Esophagus muscularis mucosa (tissue), 3 donors: ENCODE measurements around the gene CFAP74.

Experiments used
- POLR2AphosphoS5 ChIP-seq, 2 donors: sonication (generic); formaldehyde crosslinking; IDR thresholded peaks; one replicate each; pipeline ENCODE4 v1.6.1; 2017; ENCODE audit warnings: antibody characterized with exemption in 2 of 2
- TF ChIP-seq, protein P1 (sequence below), 3 experiments: fragments of 200-600 bp in 2 of 3; fragments of 450-650 bp in 1 of 3; sonication (generic) in 2 of 3; IDR thresholded peaks; one replicate each; pipeline ENCODE4 v1.5.1; 2017 to 2019; ENCODE audit warnings: antibody characterized with exemption in 3 of 3, mild to moderate bottlenecking in 2 of 3, moderate library complexity in 1 of 3

DNA sequence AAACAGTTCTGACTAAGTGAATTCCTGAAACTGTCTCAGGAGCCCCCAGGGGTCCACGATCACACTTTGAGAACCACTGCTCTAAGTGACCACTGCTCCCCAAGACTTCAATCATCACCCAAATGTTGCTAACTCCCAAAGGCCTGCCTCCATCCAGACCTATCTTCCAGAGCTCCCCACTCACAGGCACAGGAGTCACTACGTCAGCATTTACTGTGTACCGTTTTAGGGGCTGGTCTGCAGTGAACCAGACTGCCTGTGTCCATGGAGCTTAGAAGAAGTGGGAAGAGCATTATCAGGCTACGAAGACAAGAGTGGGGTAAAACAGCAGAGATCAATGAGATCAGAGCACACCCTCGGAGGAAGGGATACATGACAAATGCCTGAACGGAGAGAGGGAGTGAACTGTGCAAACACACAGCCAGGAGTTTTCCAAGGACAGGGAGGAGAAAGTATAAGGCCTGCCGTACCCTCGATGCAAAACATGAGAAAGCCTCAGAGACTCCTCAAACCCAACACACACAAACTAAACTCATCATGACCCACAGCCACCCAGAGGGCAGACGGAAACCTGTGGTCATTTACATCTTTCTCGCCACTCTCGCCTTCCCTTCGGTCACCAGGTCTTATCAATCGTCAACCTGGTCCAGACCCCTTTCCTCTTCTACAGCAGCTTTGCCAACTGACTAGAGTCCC lies 122.8 kb downstream of the CFAP74 start:
- TF ChIP-seq, protein P1, sequence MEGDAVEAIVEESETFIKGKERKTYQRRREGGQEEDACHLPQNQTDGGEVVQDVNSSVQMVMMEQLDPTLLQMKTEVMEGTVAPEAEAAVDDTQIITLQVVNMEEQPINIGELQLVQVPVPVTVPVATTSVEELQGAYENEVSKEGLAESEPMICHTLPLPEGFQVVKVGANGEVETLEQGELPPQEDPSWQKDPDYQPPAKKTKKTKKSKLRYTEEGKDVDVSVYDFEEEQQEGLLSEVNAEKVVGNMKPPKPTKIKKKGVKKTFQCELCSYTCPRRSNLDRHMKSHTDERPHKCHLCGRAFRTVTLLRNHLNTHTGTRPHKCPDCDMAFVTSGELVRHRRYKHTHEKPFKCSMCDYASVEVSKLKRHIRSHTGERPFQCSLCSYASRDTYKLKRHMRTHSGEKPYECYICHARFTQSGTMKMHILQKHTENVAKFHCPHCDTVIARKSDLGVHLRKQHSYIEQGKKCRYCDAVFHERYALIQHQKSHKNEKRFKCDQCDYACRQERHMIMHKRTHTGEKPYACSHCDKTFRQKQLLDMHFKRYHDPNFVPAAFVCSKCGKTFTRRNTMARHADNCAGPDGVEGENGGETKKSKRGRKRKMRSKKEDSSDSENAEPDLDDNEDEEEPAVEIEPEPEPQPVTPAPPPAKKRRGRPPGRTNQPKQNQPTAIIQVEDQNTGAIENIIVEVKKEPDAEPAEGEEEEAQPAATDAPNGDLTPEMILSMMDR (IDR thresholded peaks at IDR 0.05), result no peak
- no peak for TF ChIP-seq POLR2AphosphoS5 (IDR thresholded peaks at IDR 0.05)
